Keratinocyte (primary cell): ENCODE data around the gene VOPP1. TPM values are rescaled to one million over a fixed set of nuclear protein-coding genes. Genes with fewer than 3 reads are reported as not detected.

Experiments used
- DNase-seq: peaks from one replicate; pipeline ENCODE4 v3.0.0-alpha.2; 2011; ENCODE audit warnings: low read depth, missing footprints, low spot score
- FAIRE-seq: peaks from 2 replicates; lab custom pipeline; 2011; peaks lifted over from hg19 to GRCh38; lab: Jason Lieb, UNC
- H2AFZ ChIP-seq: 2 replicates; pipeline ENCODE4 v1.6.0; 2012; ENCODE audit warnings: low read length, control low read depth, inconsistent platforms; ENCODE audit not compliant: control insufficient read depth
- H3K27ac ChIP-seq: 2 replicates; pipeline ENCODE4 v1.5.1; 2011; ENCODE audit warnings: low read length; ENCODE audit not compliant: control insufficient read depth, insufficient read depth
- H3K27me3 ChIP-seq: 3 replicates; pipeline ENCODE4 v1.6.0; 2011; ENCODE audit warnings: low read length; ENCODE audit not compliant: control insufficient read depth, insufficient read depth; ENCODE audit errors: extremely low read depth
- H3K36me3 ChIP-seq, 2 experiments: 2 replicates in 1 of 2; 3 replicates in 1 of 2; pipeline ENCODE4 v1.5.1; 2011; ENCODE audit warnings: low read length in 2 of 2, mild to moderate bottlenecking in 1 of 2; ENCODE audit not compliant: control insufficient read depth in 2 of 2, insufficient read depth in 2 of 2; ENCODE audit errors: extremely low read depth in 1 of 2
- H3K4me1 ChIP-seq: 3 replicates; pipeline ENCODE4 v1.5.1; 2011; ENCODE audit warnings: low read length; ENCODE audit not compliant: control insufficient read depth, insufficient read depth; ENCODE audit errors: extremely low read depth
- H3K4me2 ChIP-seq: 3 replicates; pipeline ENCODE4 v1.6.0; 2011; ENCODE audit warnings: low read depth, low read length; ENCODE audit not compliant: control insufficient read depth, insufficient read depth; ENCODE audit errors: extremely low read depth
- H3K4me3 ChIP-seq, 3 experiments: fragments of 200-600 bp in 1 of 3; sonication (generic) in 1 of 3; 2 replicates in 2 of 3; 3 replicates in 1 of 3; pipeline ENCODE4 v1.5.1; 2011 to 2016; ENCODE audit warnings: low read length in 3 of 3, mild to moderate bottlenecking in 3 of 3, control low read depth in 2 of 3, inconsistent platforms in 1 of 3, low read depth in 1 of 3, mixed read lengths in 1 of 3, mixed run types in 1 of 3, moderate library complexity in 1 of 3; ENCODE audit not compliant: control insufficient read depth in 2 of 3, insufficient read depth in 2 of 3; ENCODE audit errors: extremely low read depth in 1 of 3
- H3K79me2 ChIP-seq: 2 replicates; pipeline ENCODE4 v1.6.0; 2012; ENCODE audit warnings: low read length; ENCODE audit not compliant: control insufficient read depth, insufficient read depth
- H3K9ac ChIP-seq: 3 replicates; pipeline ENCODE4 v1.6.0; 2011; ENCODE audit warnings: low read length; ENCODE audit not compliant: control insufficient read depth, insufficient read depth; ENCODE audit errors: extremely low read depth
- H3K9me1 ChIP-seq: 3 replicates; pipeline ENCODE4 v1.6.0; 2011; ENCODE audit warnings: low read length; ENCODE audit not compliant: control insufficient read depth, insufficient read depth; ENCODE audit errors: extremely low read depth
- H3K9me3 ChIP-seq: 2 replicates; pipeline ENCODE4 v1.5.1; 2012; ENCODE audit warnings: low read depth, low read length; ENCODE audit not compliant: control insufficient read depth
- H4K20me1 ChIP-seq: 3 replicates; pipeline ENCODE4 v1.6.0; 2011; ENCODE audit warnings: low read length; ENCODE audit not compliant: control insufficient read depth, insufficient read depth; ENCODE audit errors: extremely low read depth
- CTCF ChIP-seq, 3 experiments: IDR thresholded peaks in 1 of 3; conservative IDR thresholded peaks in 1 of 3; optimal IDR thresholded peaks in 1 of 3; 2 replicates in 2 of 3; 3 replicates in 1 of 3; pipeline versions ENCODE3 to v1.5.1; 2011; ENCODE audit warnings: low read length in 3 of 3, mild to moderate bottlenecking in 3 of 3, moderate library complexity in 2 of 3, control low read depth in 1 of 3, inconsistent platforms in 1 of 3; ENCODE audit not compliant: insufficient read depth in 2 of 3; ENCODE audit errors: extremely low read depth in 1 of 3
- EZH2 ChIP-seq: IDR thresholded peaks from one replicate; pipeline ENCODE4 v1.6.1; 2012; ENCODE audit warnings: inconsistent platforms, mild to moderate bottlenecking, low read length, moderate library complexity
- dilution Hi-C: fragments of 300-500 bp; cut with MboI; formaldehyde crosslinking; loops from one replicate; pipeline ENCODE4 v1.7.0; 2020; ENCODE audit warnings: low sequenced_read_pairs; ENCODE audit not compliant: extremely low pct_ligation_motif_present
- polyA plus RNA-seq, 5 experiments: library from polyadenylated mRNA; depleted of rRNA in 3 of 5; stranded (reverse) in 3 of 5; stranded (forward) in 1 of 5; unstranded in 1 of 5; fragments of >200 nt; gene quantifications; 1 replicate in 1 of 5; 2 replicates in 3 of 5; 3 replicates in 1 of 5; pipeline versions ENCODE4 v1.2.1 to v1.2.3, GENCODE V29; 2011 to 2012; ENCODE audit warnings: missing spikeins in 2 of 5, low read depth in 1 of 5, low replicate concordance in 1 of 5

VOPP1 gene
- polyA plus RNA-seq, 1 donor (not counting 4 experiments of a cell fraction or from before 2014, with no cell fraction given): 49.2 TPM

- no peak overlapping the region for H3K27ac ChIP-seq
- H3K9me3 ChIP-seq: no peaks in the 10 kb centered on the region
- no peak overlapping the region for H3K4me3 ChIP-seq
- peaks cover 5% of the 10 kb centered on the region for H3K27me3 ChIP-seq
- H4K20me1 ChIP-seq: no peaks in the 10 kb centered on the region
- H3K4me1 ChIP-seq: peaks cover 2% of the 10 kb centered on the region
- dilution Hi-C loops: no loop called here
- no peaks in the 10 kb centered on the region for H3K79me2 ChIP-seq
- H2AFZ ChIP-seq: no peak overlapping the region
- DNase-seq: no peak
- no peaks in the 10 kb centered on the region for H3K36me3 ChIP-seq
- TF ChIP-seq EZH2 (no peak), CTCF (optimal IDR thresholded peaks at IDR 0.05 in 1 of 3, IDR thresholded peaks at IDR 0.05 in 1 of 3, conservative IDR thresholded peaks at IDR 0.05 in 1 of 3; ENCODE audit: extremely low read depth in 1 of 3, insufficient read depth in 2 of 3, low read length in 3 of 3) (no peak)
- no peaks in the 10 kb centered on the region for H3K9me1 ChIP-seq
- no peak overlapping the region for H3K9ac ChIP-seq
- FAIRE-seq: no peak
- H3K4me2 ChIP-seq: no peak overlapping the region
Observed at GRCh38 chr7:55444786-55445185, 127.5 kb downstream of the VOPP1 start.

GRCh38 chr7:55441774-55442522, 130.4 kb downstream of the VOPP1 start:
- no peak overlapping the region for H3K9ac ChIP-seq
- dilution Hi-C loops: no loop called here
- no peaks in the 10 kb centered on the region for H3K79me2 ChIP-seq
- no peak overlapping the region for H3K27ac ChIP-seq
- no peak overlapping the region for H2AFZ ChIP-seq
- H3K4me1 ChIP-seq: peaks cover 6% of the 10 kb centered on the region
- FAIRE-seq: no peak
- H3K4me2 ChIP-seq: no peak overlapping the region
- no peaks in the 10 kb centered on the region for H3K9me1 ChIP-seq
- H3K36me3 ChIP-seq: no peaks in the 10 kb centered on the region
- H3K4me3 ChIP-seq: no peak overlapping the region
- TF ChIP-seq EZH2: no peak
- no peaks in the 10 kb centered on the region for H3K9me3 ChIP-seq
- no peak for DNase-seq
- H4K20me1 ChIP-seq: no peaks in the 10 kb centered on the region
- H3K27me3 ChIP-seq: no peaks in the 10 kb centered on the region
